Liver (tissue), 9 donors: ENCODE results near the gene AFM. TPM values are rescaled to one million over a fixed set of nuclear protein-coding genes. Genes with fewer than 3 reads are reported as not detected.

Source experiments
- DNase-seq: peaks from one replicate; pipeline ENCODE4 v3.0.0-alpha.2; 2017; ENCODE audit warnings: low spot score
- H3K27ac ChIP-seq, 2 donors: one replicate each; pipeline ENCODE4 v1.7.0; 2013; ENCODE audit warnings: inconsistent platforms in 2 of 2, low read length in 2 of 2, control low read depth in 1 of 2, low read depth in 1 of 2, mild to moderate bottlenecking in 1 of 2
- H3K27me3 ChIP-seq, 4 donors: one replicate each; pipeline versions ENCODE4 v1.6.1 to v1.7.0; 2013; ENCODE audit warnings: low read length in 3 of 4, inconsistent platforms in 1 of 4, mild to moderate bottlenecking in 1 of 4, moderate library complexity in 1 of 4; ENCODE audit not compliant: control insufficient read depth in 4 of 4, insufficient read depth in 4 of 4
- H3K36me3 ChIP-seq, 4 donors: one replicate each; pipeline versions ENCODE4 v1.6.1 to v1.7.0; 2013; ENCODE audit warnings: low read length in 3 of 4, mild to moderate bottlenecking in 3 of 4, low read depth in 1 of 4, moderate library complexity in 1 of 4; ENCODE audit not compliant: control insufficient read depth in 4 of 4, insufficient read depth in 3 of 4
- H3K4me1 ChIP-seq, 4 donors: one replicate each; pipeline versions ENCODE4 v1.6.1 to v1.7.0; 2013; ENCODE audit warnings: low read length in 3 of 4, mild to moderate bottlenecking in 3 of 4, moderate library complexity in 1 of 4; ENCODE audit not compliant: control insufficient read depth in 4 of 4, insufficient read depth in 4 of 4
- H3K4me3 ChIP-seq, 3 donors: one replicate each; pipeline versions ENCODE4 v1.6.1 to v1.7.0; 2013; ENCODE audit warnings: low read length in 3 of 3, control low read depth in 1 of 3, low read depth in 1 of 3, mild to moderate bottlenecking in 1 of 3
- H3K9ac ChIP-seq, 2 donors: one replicate each; pipeline ENCODE4 v1.7.0; 2013; ENCODE audit warnings: low read length in 2 of 2, mild to moderate bottlenecking in 2 of 2, moderate library complexity in 2 of 2, control low read depth in 1 of 2, low read depth in 1 of 2
- H3K9me3 ChIP-seq, 4 donors: one replicate each; pipeline versions ENCODE4 v1.6.1 to v1.7.0; 2013; ENCODE audit warnings: low read length in 3 of 4; ENCODE audit not compliant: control insufficient read depth in 4 of 4
- EGR1 ChIP-seq, 2 donors: IDR thresholded peaks; 2 replicates each; pipeline ENCODE4 v1.6.1; 2016 to 2018; ENCODE audit warnings: antibody characterized with exemption in 2 of 2, low read depth in 2 of 2
- FOXA1 ChIP-seq: IDR thresholded peaks from 2 replicates; pipeline ENCODE4 v1.6.1; 2016; ENCODE audit warnings: antibody characterized with exemption
- FOXA2 ChIP-seq: IDR thresholded peaks from 2 replicates; pipeline ENCODE4 v1.6.1; 2016; ENCODE audit warnings: antibody characterized with exemption
- GABPA ChIP-seq, 2 donors: IDR thresholded peaks in 1 of 2; conservative IDR thresholded peaks in 1 of 2; 2 replicates each; pipeline ENCODE4 v1.6.1; 2016; ENCODE audit warnings: antibody characterized with exemption in 2 of 2, mild to moderate bottlenecking in 1 of 2, moderate library complexity in 1 of 2
- HNF4G ChIP-seq: IDR thresholded peaks from 2 replicates; pipeline ENCODE4 v1.6.1; 2016; ENCODE audit warnings: antibody characterized with exemption
- JUND ChIP-seq, 2 donors: IDR thresholded peaks; 2 replicates each; pipeline ENCODE4 v1.6.1; 2016; ENCODE audit warnings: antibody characterized with exemption in 2 of 2
- NR2F2 ChIP-seq: IDR thresholded peaks from 2 replicates; pipeline ENCODE4 v1.6.1; 2016; ENCODE audit warnings: antibody characterized with exemption
- RAD21 ChIP-seq, 2 donors: IDR thresholded peaks; 2 replicates each; pipeline ENCODE4 v1.6.1; 2016; ENCODE audit warnings: antibody characterized with exemption in 2 of 2, mild to moderate bottlenecking in 2 of 2
- RXRA ChIP-seq, 2 donors: IDR thresholded peaks; 2 replicates each; pipeline ENCODE4 v1.6.1; 2017 to 2018; ENCODE audit warnings: antibody characterized with exemption in 2 of 2, mild to moderate bottlenecking in 1 of 2
- SP1 ChIP-seq: IDR thresholded peaks from 2 replicates; pipeline ENCODE4 v1.6.1; 2018; ENCODE audit warnings: antibody characterized with exemption, mild to moderate bottlenecking
- TAF1 ChIP-seq: conservative IDR thresholded peaks from 2 replicates; pipeline ENCODE4 v1.6.1; 2016; ENCODE audit warnings: antibody characterized with exemption, mild to moderate bottlenecking
- YY1 ChIP-seq: IDR thresholded peaks from 2 replicates; pipeline ENCODE4 v1.6.1; 2016; ENCODE audit warnings: antibody characterized with exemption, mild to moderate bottlenecking
- WGBS: extraction: QIAGEN DNeasy Blood & Tissue Kit; methylation state at CpG from one replicate; pipeline ENCODE4 v1.1.7; 2013; 5-methylcytosine and 5-hydroxymethylcytosine counted together
- polyA plus RNA-seq, 2 donors: library from polyadenylated mRNA; stranded (reverse) in 1 of 2; unstranded in 1 of 2; fragments of 200-250 nt in 1 of 2; fragments of >200 nt in 1 of 2; fragmentation: Nextera tagmentation in 1 of 2; extraction: Ambion mirVana in 1 of 2; gene quantifications; one replicate each; pipeline versions ENCODE4 v1.2.1 to v1.2.3, GENCODE V29; 2013 to 2015
- total RNA-seq, 2 donors: library from RNA; depleted of rRNA; stranded (reverse); fragments of >200 nt; gene quantifications; one replicate each; pipeline ENCODE4 v1.2.3, GENCODE V29; 2014
- TF ChIP-seq, protein P1 (sequence below): IDR thresholded peaks from 2 replicates; pipeline ENCODE4 v1.6.1; 2016; ENCODE audit warnings: antibody characterized with exemption
- TF ChIP-seq, protein P2 (sequence below): IDR thresholded peaks from 2 replicates; pipeline ENCODE4 v1.6.1; 2016; ENCODE audit warnings: antibody characterized with exemption
- TF ChIP-seq, protein P3 (sequence below): IDR thresholded peaks from 2 replicates; pipeline ENCODE4 v1.6.1; 2016; ENCODE audit warnings: antibody characterized with exemption, mild to moderate bottlenecking
- TF ChIP-seq, protein P4 (sequence below): IDR thresholded peaks from 2 replicates; pipeline ENCODE4 v1.6.1; 2016; ENCODE audit warnings: antibody characterized with exemption
- TF ChIP-seq, protein P5 (sequence below): fragments of 150-350 bp; IDR thresholded peaks from 2 replicates; pipeline ENCODE4 v1.5.1; 2017; ENCODE audit warnings: improper control_type of control experiment, low read depth, low read length; ENCODE audit not compliant: missing input control
- donor health status: healthy.
- donor health status: healthy.
- donor health status: healthy.
- donor health status: healthy.
- donor health status: healthy.

The AFM gene
- total and polyA plus RNA-seq, 4 donors: 40.1 to 274 (median 164) TPM

DNA sequence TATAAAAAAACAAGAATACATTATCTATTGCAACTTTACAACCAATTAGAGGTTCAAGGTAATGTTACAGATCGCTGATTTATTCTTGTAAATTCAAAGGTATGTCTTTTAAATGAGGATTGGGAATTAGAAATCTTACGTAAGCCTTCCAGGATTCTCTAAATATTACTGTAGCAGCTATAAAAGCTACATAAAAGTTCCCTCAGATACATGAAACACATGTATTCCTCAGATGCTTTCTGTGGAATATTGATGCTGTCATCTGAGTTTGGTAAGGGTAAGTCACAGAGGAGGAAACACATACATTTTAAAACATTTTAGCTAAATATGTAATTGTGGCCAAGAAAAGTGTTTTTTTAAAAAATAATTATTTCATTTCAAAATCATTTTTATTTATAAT, 42.1 kb upstream of the AFM start:
- H3K4me1 ChIP-seq: peaks cover 0 to 6% (median 1%) of the 10 kb centered on the region in 4 donors
- no peak overlapping the region for H3K9ac ChIP-seq
- TF ChIP-seq, protein P1, sequence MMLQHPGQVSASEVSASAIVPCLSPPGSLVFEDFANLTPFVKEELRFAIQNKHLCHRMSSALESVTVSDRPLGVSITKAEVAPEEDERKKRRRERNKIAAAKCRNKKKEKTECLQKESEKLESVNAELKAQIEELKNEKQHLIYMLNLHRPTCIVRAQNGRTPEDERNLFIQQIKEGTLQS: no peak
- no peak for TF ChIP-seq FOXA2
- TF ChIP-seq YY1: no peak
- TF ChIP-seq GABPA (IDR thresholded peaks at IDR 0.05 in 1 of 2, conservative IDR thresholded peaks at IDR 0.05 in 1 of 2): no peak
- TF ChIP-seq, protein P2, sequence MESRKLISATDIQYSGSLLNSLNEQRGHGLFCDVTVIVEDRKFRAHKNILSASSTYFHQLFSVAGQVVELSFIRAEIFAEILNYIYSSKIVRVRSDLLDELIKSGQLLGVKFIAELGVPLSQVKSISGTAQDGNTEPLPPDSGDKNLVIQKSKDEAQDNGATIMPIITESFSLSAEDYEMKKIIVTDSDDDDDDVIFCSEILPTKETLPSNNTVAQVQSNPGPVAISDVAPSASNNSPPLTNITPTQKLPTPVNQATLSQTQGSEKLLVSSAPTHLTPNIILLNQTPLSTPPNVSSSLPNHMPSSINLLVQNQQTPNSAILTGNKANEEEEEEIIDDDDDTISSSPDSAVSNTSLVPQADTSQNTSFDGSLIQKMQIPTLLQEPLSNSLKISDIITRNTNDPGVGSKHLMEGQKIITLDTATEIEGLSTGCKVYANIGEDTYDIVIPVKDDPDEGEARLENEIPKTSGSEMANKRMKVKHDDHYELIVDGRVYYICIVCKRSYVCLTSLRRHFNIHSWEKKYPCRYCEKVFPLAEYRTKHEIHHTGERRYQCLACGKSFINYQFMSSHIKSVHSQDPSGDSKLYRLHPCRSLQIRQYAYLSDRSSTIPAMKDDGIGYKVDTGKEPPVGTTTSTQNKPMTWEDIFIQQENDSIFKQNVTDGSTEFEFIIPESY: no peak
- TF ChIP-seq RAD21 (IDR thresholded peaks at IDR 0.05): no peak
- no peak for TF ChIP-seq FOXA1
- no peak for TF ChIP-seq RXRA (IDR thresholded peaks at IDR 0.05)
- TF ChIP-seq SP1: no peak
- TF ChIP-seq EGR1 (IDR thresholded peaks at IDR 0.05; ENCODE audit: low read depth in 2 of 2): no peak
- no peak for TF ChIP-seq HNF4G
- no peak for TF ChIP-seq JUND (IDR thresholded peaks at IDR 0.05)
- TF ChIP-seq, protein P3, sequence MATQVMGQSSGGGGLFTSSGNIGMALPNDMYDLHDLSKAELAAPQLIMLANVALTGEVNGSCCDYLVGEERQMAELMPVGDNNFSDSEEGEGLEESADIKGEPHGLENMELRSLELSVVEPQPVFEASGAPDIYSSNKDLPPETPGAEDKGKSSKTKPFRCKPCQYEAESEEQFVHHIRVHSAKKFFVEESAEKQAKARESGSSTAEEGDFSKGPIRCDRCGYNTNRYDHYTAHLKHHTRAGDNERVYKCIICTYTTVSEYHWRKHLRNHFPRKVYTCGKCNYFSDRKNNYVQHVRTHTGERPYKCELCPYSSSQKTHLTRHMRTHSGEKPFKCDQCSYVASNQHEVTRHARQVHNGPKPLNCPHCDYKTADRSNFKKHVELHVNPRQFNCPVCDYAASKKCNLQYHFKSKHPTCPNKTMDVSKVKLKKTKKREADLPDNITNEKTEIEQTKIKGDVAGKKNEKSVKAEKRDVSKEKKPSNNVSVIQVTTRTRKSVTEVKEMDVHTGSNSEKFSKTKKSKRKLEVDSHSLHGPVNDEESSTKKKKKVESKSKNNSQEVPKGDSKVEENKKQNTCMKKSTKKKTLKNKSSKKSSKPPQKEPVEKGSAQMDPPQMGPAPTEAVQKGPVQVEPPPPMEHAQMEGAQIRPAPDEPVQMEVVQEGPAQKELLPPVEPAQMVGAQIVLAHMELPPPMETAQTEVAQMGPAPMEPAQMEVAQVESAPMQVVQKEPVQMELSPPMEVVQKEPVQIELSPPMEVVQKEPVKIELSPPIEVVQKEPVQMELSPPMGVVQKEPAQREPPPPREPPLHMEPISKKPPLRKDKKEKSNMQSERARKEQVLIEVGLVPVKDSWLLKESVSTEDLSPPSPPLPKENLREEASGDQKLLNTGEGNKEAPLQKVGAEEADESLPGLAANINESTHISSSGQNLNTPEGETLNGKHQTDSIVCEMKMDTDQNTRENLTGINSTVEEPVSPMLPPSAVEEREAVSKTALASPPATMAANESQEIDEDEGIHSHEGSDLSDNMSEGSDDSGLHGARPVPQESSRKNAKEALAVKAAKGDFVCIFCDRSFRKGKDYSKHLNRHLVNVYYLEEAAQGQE: no peak
- TF ChIP-seq TAF1: no peak
- no peaks in the 10 kb centered on the region for H3K9me3 ChIP-seq
- no peak overlapping the region for H3K4me3 ChIP-seq
- WGBS: 84% methylated on average over 2 of the region's 2 CpGs
- no peak overlapping the region for H3K27ac ChIP-seq
- H3K36me3 ChIP-seq: no peaks in the 10 kb centered on the region
- DNase-seq: no peak
- H3K27me3 ChIP-seq: no peaks in the 10 kb centered on the region

DNA sequence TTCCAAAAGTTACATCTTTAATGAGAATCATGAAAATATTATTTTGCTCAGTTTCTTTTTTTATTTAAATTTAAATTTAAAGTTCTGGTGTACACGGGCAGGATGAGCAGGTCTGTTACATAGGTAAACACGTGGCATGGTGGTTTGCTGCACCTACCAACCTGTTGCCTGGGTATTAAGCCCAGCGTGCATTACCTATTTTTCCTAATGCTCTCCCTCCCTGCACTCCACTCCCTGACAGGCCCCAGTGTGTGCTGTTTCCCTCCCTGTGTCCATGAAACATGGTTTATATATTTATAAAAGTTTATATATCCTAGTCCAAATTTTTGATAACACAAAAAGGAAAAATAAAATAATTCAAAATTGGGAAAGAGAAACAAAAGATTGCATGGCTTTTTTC, 41.6 kb upstream of the AFM start:
- TF ChIP-seq TAF1: no peak
- TF ChIP-seq FOXA1: no peak
- TF ChIP-seq, protein P4, sequence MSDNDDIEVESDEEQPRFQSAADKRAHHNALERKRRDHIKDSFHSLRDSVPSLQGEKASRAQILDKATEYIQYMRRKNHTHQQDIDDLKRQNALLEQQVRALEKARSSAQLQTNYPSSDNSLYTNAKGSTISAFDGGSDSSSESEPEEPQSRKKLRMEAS: no peak
- no peak for TF ChIP-seq GABPA (IDR thresholded peaks at IDR 0.05 in 1 of 2, conservative IDR thresholded peaks at IDR 0.05 in 1 of 2)
- no peak for TF ChIP-seq YY1
- TF ChIP-seq RXRA (IDR thresholded peaks at IDR 0.05): no peak
- TF ChIP-seq, protein P2: no peak
- no peak for TF ChIP-seq SP1
- TF ChIP-seq, protein P3: no peak
- no peak for TF ChIP-seq HNF4G
- TF ChIP-seq JUND (IDR thresholded peaks at IDR 0.05): no peak
- TF ChIP-seq, protein P5, sequence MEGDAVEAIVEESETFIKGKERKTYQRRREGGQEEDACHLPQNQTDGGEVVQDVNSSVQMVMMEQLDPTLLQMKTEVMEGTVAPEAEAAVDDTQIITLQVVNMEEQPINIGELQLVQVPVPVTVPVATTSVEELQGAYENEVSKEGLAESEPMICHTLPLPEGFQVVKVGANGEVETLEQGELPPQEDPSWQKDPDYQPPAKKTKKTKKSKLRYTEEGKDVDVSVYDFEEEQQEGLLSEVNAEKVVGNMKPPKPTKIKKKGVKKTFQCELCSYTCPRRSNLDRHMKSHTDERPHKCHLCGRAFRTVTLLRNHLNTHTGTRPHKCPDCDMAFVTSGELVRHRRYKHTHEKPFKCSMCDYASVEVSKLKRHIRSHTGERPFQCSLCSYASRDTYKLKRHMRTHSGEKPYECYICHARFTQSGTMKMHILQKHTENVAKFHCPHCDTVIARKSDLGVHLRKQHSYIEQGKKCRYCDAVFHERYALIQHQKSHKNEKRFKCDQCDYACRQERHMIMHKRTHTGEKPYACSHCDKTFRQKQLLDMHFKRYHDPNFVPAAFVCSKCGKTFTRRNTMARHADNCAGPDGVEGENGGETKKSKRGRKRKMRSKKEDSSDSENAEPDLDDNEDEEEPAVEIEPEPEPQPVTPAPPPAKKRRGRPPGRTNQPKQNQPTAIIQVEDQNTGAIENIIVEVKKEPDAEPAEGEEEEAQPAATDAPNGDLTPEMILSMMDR: no peak
- no peak for TF ChIP-seq EGR1 (IDR thresholded peaks at IDR 0.05; ENCODE audit: low read depth in 2 of 2)
- no peak for TF ChIP-seq RAD21 (IDR thresholded peaks at IDR 0.05)
- TF ChIP-seq NR2F2: no peak
- TF ChIP-seq FOXA2: no peak
- TF ChIP-seq, protein P1: no peak
- H3K36me3 ChIP-seq: no peaks in the 10 kb centered on the region
- DNase-seq: no peak
- no peak overlapping the region for H3K9ac ChIP-seq
- 88% methylated on average over 3 of the region's 3 CpGs for WGBS
- no peak overlapping the region for H3K27ac ChIP-seq
- H3K4me3 ChIP-seq: no peak overlapping the region
- H3K27me3 ChIP-seq: no peaks in the 10 kb centered on the region
- H3K4me1 ChIP-seq: peaks cover 0 to 7% (median 2%) of the 10 kb centered on the region in 4 donors
- H3K9me3 ChIP-seq: no peaks in the 10 kb centered on the region
